Neural cell (in vitro differentiated cells): ENCODE measurements around the gene SERGEF. TPM values are rescaled to one million over a fixed set of nuclear protein-coding genes. Genes with fewer than 3 reads are reported as not detected.

Source experiments
- H2AFZ ChIP-seq: fragments of 200-600, 300-800 bp; sonication (generic), shearing (Covaris generic); 2 replicates; pipeline ENCODE4 v1.6.0; 2014; ENCODE audit warnings: low read depth, mild to moderate bottlenecking, antibody characterized with exemption, low read length, moderate library complexity
- H3F3A ChIP-seq: fragments of 200-600 bp; shearing (Covaris generic); 2 replicates; pipeline ENCODE4 v1.6.1; 2016; ENCODE audit warnings: mild to moderate bottlenecking, moderate library complexity, mixed read lengths, antibody characterized with exemption, low read length; ENCODE audit not compliant: insufficient read depth, poor library complexity, severe bottlenecking
- H3K27ac ChIP-seq: fragments of 200-600, 300-800 bp; sonication (generic), shearing (Covaris generic); 2 replicates; pipeline ENCODE4 v1.5.1; 2014; ENCODE audit warnings: mild to moderate bottlenecking, low read length, moderate library complexity
- H3K27me3 ChIP-seq: fragments of 300-800, 200-600 bp; sonication (generic), shearing (Covaris generic); 2 replicates; pipeline ENCODE4 v1.6.0; 2014; ENCODE audit warnings: mild to moderate bottlenecking, low read depth, low read length, moderate library complexity; ENCODE audit not compliant: insufficient read depth
- H3K36me3 ChIP-seq: fragments of 300-800, 200-600 bp; sonication (generic), shearing (Covaris generic); 2 replicates; pipeline ENCODE4 v1.5.1; 2014; ENCODE audit warnings: mild to moderate bottlenecking, antibody characterized with exemption, low read length, moderate library complexity; ENCODE audit not compliant: insufficient read depth
- H3K4me2 ChIP-seq: fragments of 300-800, 200-600 bp; sonication (generic), shearing (Covaris generic); 2 replicates; pipeline ENCODE4 v1.6.0; 2014; ENCODE audit warnings: mild to moderate bottlenecking, low read length
- H3K4me3 ChIP-seq: fragments of 300-800, 200-600 bp; sonication (generic), shearing (Covaris generic); 2 replicates; pipeline ENCODE4 v1.5.1; 2014; ENCODE audit warnings: mild to moderate bottlenecking, low read length, moderate library complexity
- H3K79me2 ChIP-seq: fragments of 200-600 bp; shearing (Covaris generic); replicated peaks from 2 replicates; pipeline ENCODE4 v1.6.0; 2014; ENCODE audit warnings: mild to moderate bottlenecking, low read length, moderate library complexity; ENCODE audit not compliant: insufficient read depth
- H3K9ac ChIP-seq: fragments of 300-800, 200-600 bp; sonication (generic), shearing (Covaris generic); 2 replicates; pipeline ENCODE4 v1.6.1; 2016; ENCODE audit warnings: mild to moderate bottlenecking, low read length, mixed read lengths
- H3K9me2 ChIP-seq: fragments of 200-600 bp; shearing (Covaris generic); 2 replicates; pipeline ENCODE4 v1.6.1; 2016; ENCODE audit warnings: mild to moderate bottlenecking, low read length, mixed read lengths; ENCODE audit not compliant: insufficient read depth
- H3K9me3 ChIP-seq: fragments of 200-600, 300-800 bp; sonication (generic), shearing (Covaris generic); 2 replicates; pipeline ENCODE4 v1.6.1; 2016; ENCODE audit warnings: mild to moderate bottlenecking, mixed run types, low read length, moderate library complexity, mixed read lengths
- H4K20me1 ChIP-seq: fragments of 200-600 bp; shearing (Covaris generic); 2 replicates; pipeline ENCODE4 v1.6.1; 2016; ENCODE audit warnings: mild to moderate bottlenecking, mixed run types; ENCODE audit not compliant: insufficient read depth
- CTCF ChIP-seq: fragments of 450-650 bp; IDR thresholded peaks from 2 replicates; pipeline ENCODE4 v1.5.1; 2014; ENCODE audit warnings: antibody characterized with exemption, mild to moderate bottlenecking, moderate library complexity; ENCODE audit not compliant: poor library complexity, severe bottlenecking
- EP300 ChIP-seq: fragments of 450-650 bp; conservative IDR thresholded peaks from 2 replicates; pipeline ENCODE4 v1.6.1; 2014; ENCODE audit warnings: antibody characterized with exemption, mild to moderate bottlenecking, moderate library complexity; ENCODE audit not compliant: poor library complexity, severe bottlenecking
- EZH2 ChIP-seq: fragments of 200-600, 300-800 bp; shearing (Covaris generic), sonication (generic); IDR thresholded peaks from 2 replicates; pipeline ENCODE4 v1.6.1; 2014; ENCODE audit warnings: antibody characterized with exemption, low read length, borderline replicate concordance, mild to moderate bottlenecking; ENCODE audit not compliant: insufficient read depth, poor library complexity, severe bottlenecking
- MXI1 ChIP-seq: fragments of 450-650 bp; conservative IDR thresholded peaks from 2 replicates; pipeline ENCODE4 v1.6.1; 2014; ENCODE audit warnings: antibody characterized with exemption, mild to moderate bottlenecking; ENCODE audit not compliant: poor library complexity, severe bottlenecking
- POLR2AphosphoS5 ChIP-seq: IDR thresholded peaks from 2 replicates; pipeline ENCODE4 v1.6.1; 2012
- RAD21 ChIP-seq: fragments of 450-650 bp; conservative IDR thresholded peaks from 2 replicates; pipeline ENCODE4 v1.6.1; 2014; ENCODE audit warnings: antibody characterized with exemption, mild to moderate bottlenecking, moderate library complexity
- REST ChIP-seq: IDR thresholded peaks from 2 replicates; pipeline ENCODE4 v1.6.1; 2012; ENCODE audit warnings: borderline replicate concordance
- SMC3 ChIP-seq: fragments of 450-650 bp; conservative IDR thresholded peaks from 2 replicates; pipeline ENCODE4 v1.6.1; 2014; ENCODE audit warnings: antibody characterized with exemption, mild to moderate bottlenecking, moderate library complexity; ENCODE audit not compliant: poor library complexity
- TAF1 ChIP-seq: IDR thresholded peaks from 2 replicates; pipeline ENCODE4 v1.6.1; 2012; ENCODE audit warnings: low read depth
- polyA plus RNA-seq: library from polyadenylated mRNA; depleted of rRNA; stranded (reverse); fragments of >200 nt; gene quantifications from 2 replicates; pipeline ENCODE4 v1.2.3, GENCODE V29; 2014

SERGEF gene
- polyA plus RNA-seq, 1 donor from 2014 or later: 49.6 TPM

GRCh38 chr11:18012122-18012905, 533 bp downstream of the SERGEF start:
- H3F3A ChIP-seq: no peaks in the 10 kb centered on the region
- no peaks in the 10 kb centered on the region for H4K20me1 ChIP-seq
- peak overlapping the region; percentile 82 for H3K27ac ChIP-seq
- no peaks in the 10 kb centered on the region for H3K27me3 ChIP-seq
- peak; percentile 15 for TF ChIP-seq MXI1
- peak; percentile 54 for TF ChIP-seq TAF1
- TF ChIP-seq SMC3: no peak
- TF ChIP-seq RAD21: no peak
- TF ChIP-seq CTCF: no peak
- no peak for TF ChIP-seq EZH2
- peak; percentile 23 for TF ChIP-seq POLR2AphosphoS5
- H3K4me3 ChIP-seq: peak overlapping the region; percentile 97
- peak overlapping the region; percentile 80 for H2AFZ ChIP-seq
- H3K79me2 ChIP-seq: peaks cover 6% of the 10 kb centered on the region
- H3K36me3 ChIP-seq: no peaks in the 10 kb centered on the region
- no peaks in the 10 kb centered on the region for H3K9me2 ChIP-seq
- no peaks in the 10 kb centered on the region for H3K9me3 ChIP-seq
- peak overlapping the region; percentile 81 for H3K4me2 ChIP-seq
- H3K9ac ChIP-seq: peak overlapping the region; percentile 92

- Histone ChIP-seq H3K27ac (peak overlapping the region; percentile 82), H3K9ac (peak overlapping the region; percentile 92), H3F3A (no peaks in the 10 kb centered on the region), H3K79me2 (peaks cover 6% of the 10 kb centered on the region), H3K4me3 (peak overlapping the region; percentile 97), H4K20me1 (no peaks in the 10 kb centered on the region), H3K9me2 (no peaks in the 10 kb centered on the region), H2AFZ (no peak overlapping the region), H3K27me3 (no peaks in the 10 kb centered on the region), H3K4me2 (peak overlapping the region; percentile 81), H3K36me3 (no peaks in the 10 kb centered on the region), H3K9me3 (no peaks in the 10 kb centered on the region)
- no peak for TF ChIP-seq TAF1
- no peak for TF ChIP-seq EZH2
- TF ChIP-seq POLR2AphosphoS5: no peak
- no peak for TF ChIP-seq REST
- no peak for TF ChIP-seq SMC3
- no peak for TF ChIP-seq RAD21
- no peak for TF ChIP-seq MXI1
- TF ChIP-seq CTCF: no peak
- no peak for TF ChIP-seq EP300
Observed at GRCh38 chr11:18011633-18012032, 1.2 kb downstream of the SERGEF start.
